Transverse colon (tissue), 4 donors: ENCODE results near the gene THSD4.

ENCODE experiments used
- EP300 ChIP-seq: sonication (generic); formaldehyde crosslinking; IDR thresholded peaks from one replicate; pipeline ENCODE4 v1.6.1; 2017; ENCODE audit warnings: antibody characterized with exemption, low read depth
- POLR2A ChIP-seq: fragments of 450-650 bp; IDR thresholded peaks from one replicate; pipeline ENCODE4 v1.6.1; 2016; ENCODE audit warnings: antibody characterized with exemption, mild to moderate bottlenecking, moderate library complexity
- POLR2AphosphoS5 ChIP-seq, 3 donors: sonication (generic); formaldehyde crosslinking; IDR thresholded peaks; one replicate each; pipeline ENCODE4 v1.6.1; 2016; ENCODE audit warnings: antibody characterized with exemption in 3 of 3
- TF ChIP-seq, protein P1 (sequence below), 5 experiments: fragments of 200-600 bp in 3 of 5; fragments of 450-650 bp in 2 of 5; sonication (generic) in 3 of 5; IDR thresholded peaks; 1 replicate in 2 of 5; 2 replicates in 3 of 5; pipeline ENCODE4 v1.5.1; 2016 to 2017; ENCODE audit warnings: antibody characterized with exemption in 5 of 5, inconsistent platforms in 3 of 5, mild to moderate bottlenecking in 2 of 5, moderate library complexity in 1 of 5

DNA sequence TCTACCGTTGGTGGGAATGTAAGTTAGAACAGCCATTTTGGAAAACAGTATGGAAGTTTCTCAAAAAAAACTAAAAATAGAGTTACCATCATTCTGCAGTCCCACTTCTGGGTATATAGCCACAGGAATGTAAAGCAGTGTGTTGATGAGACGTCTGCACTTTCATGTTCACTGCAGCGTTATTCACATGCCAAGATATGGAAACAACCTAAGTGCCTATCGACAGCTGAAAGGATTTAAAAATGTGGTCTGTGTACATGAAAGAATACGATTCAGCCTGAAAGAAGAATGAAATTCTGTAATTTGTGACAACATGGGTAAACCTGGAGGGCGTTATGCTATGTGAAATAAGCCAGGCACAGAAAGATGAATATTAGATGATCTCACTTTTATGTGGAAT lies 157.7 kb downstream of the THSD4 start:
- TF ChIP-seq, protein P1, sequence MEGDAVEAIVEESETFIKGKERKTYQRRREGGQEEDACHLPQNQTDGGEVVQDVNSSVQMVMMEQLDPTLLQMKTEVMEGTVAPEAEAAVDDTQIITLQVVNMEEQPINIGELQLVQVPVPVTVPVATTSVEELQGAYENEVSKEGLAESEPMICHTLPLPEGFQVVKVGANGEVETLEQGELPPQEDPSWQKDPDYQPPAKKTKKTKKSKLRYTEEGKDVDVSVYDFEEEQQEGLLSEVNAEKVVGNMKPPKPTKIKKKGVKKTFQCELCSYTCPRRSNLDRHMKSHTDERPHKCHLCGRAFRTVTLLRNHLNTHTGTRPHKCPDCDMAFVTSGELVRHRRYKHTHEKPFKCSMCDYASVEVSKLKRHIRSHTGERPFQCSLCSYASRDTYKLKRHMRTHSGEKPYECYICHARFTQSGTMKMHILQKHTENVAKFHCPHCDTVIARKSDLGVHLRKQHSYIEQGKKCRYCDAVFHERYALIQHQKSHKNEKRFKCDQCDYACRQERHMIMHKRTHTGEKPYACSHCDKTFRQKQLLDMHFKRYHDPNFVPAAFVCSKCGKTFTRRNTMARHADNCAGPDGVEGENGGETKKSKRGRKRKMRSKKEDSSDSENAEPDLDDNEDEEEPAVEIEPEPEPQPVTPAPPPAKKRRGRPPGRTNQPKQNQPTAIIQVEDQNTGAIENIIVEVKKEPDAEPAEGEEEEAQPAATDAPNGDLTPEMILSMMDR (IDR thresholded peaks at IDR 0.05), result no peak
- no peak for TF ChIP-seq POLR2A
- TF ChIP-seq EP300, result no peak
- TF ChIP-seq POLR2AphosphoS5 (IDR thresholded peaks at IDR 0.05), result no peak
